ELF-1 (cell line): ENCODE measurements around the gene VPS9D1.
"Not testable (repeated sequence)": the region's sequence is repeated elsewhere in the genome, so short reads cannot be mapped to it uniquely, and the experiment has no call there.

Experiments used
- DNase-seq: peaks from one replicate; pipeline ENCODE4 v3.0.0-alpha.2; 2016; ENCODE audit warnings: low read depth, low spot score

Gene VPS9D1

GRCh38 chr16:89709716-89710432 is 10.8 kb downstream of the VPS9D1 start:
- DNase-seq = no peak

GRCh38 chr16:89709166-89709565 is 11.5 kb downstream of the VPS9D1 start:
- peak; percentile 61 for DNase-seq

DNA sequence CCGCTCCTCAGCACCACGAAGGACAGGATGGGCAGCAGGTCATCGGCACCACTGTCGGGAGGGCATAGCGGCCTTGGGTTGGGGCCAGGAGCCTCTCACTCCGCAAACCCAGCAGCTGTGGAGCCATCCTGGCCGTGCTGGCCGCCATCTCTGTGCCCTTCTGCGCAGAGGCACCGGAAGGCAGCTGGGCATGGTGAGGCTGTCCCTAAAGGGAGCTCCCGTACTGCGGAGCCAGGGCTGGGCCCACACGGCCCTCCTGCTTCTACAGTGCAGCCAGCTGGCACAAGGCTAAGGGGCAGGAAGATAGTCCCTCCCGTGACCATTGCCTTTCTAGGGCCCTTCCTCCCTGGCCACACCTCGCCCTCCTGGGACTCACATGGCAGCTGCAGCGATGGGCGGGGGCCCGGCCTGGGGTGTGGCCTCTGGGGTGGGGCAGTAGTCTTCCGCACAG is 12.2 kb downstream of the VPS9D1 start:
- no peak for DNase-seq

GRCh38 chr16:89707695-89708094 is 13.0 kb downstream of the VPS9D1 start:
- DNase-seq = no peak

DNA sequence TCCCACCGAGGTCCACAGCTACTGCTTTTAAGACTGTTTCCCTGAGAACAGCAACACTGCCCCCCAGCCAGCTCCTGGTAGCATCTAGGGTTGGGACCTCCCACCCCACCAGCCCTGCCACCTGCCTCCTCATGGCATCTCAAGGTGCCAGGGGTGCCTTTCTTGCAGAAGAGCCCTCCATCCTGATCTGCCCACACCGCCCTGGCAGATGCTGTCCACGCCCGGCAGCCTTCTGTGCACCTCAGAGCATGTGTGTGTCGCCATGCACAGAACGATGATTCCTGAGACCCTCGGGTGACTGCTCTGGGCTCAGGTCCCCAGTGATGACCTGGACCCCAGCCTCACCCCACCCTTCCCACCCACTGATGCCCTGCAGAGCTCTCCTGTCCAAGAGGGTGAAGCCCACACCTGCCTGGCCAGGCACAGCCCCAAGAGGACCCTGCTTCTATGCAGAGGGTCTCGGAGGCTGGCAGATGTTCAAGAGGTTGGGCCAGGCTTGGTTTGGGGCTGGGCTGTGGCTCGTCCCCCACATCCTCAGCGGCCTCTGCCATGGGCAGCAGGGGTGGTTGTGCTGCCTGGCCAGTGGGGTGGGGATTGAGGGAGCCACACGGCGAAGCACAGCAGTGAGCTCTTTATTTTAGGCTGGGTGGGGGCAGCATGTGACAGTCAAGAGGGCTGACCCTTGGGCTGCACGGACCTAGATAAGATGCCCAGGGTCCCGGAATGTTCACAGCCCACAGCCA is 14.0 kb downstream of the VPS9D1 start:
- no peak for DNase-seq

DNA sequence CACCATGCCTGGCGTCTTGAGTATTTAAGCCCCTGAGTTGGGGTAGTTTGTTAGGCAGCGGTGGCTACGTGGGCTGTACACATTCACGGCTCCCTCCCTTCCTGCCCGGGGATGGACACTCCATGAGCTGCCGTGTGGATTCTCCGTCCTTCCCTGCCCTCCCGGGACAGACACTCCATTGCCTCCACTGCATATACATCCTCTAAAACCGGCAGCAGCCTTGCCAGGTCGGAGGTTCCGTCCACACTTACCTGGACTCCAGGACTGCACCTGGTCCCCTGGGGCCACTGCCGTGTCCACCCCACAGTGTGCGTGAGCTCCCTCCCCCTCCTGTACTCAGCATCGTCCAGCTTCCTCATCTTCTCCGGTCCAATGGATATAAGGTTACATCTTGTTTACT is 15.7 kb downstream of the VPS9D1 start:
- no peak for DNase-seq

- DNase-seq = no peak
Observed at GRCh38 chr16:89704281-89704680, 16.4 kb downstream of the VPS9D1 start.

DNA sequence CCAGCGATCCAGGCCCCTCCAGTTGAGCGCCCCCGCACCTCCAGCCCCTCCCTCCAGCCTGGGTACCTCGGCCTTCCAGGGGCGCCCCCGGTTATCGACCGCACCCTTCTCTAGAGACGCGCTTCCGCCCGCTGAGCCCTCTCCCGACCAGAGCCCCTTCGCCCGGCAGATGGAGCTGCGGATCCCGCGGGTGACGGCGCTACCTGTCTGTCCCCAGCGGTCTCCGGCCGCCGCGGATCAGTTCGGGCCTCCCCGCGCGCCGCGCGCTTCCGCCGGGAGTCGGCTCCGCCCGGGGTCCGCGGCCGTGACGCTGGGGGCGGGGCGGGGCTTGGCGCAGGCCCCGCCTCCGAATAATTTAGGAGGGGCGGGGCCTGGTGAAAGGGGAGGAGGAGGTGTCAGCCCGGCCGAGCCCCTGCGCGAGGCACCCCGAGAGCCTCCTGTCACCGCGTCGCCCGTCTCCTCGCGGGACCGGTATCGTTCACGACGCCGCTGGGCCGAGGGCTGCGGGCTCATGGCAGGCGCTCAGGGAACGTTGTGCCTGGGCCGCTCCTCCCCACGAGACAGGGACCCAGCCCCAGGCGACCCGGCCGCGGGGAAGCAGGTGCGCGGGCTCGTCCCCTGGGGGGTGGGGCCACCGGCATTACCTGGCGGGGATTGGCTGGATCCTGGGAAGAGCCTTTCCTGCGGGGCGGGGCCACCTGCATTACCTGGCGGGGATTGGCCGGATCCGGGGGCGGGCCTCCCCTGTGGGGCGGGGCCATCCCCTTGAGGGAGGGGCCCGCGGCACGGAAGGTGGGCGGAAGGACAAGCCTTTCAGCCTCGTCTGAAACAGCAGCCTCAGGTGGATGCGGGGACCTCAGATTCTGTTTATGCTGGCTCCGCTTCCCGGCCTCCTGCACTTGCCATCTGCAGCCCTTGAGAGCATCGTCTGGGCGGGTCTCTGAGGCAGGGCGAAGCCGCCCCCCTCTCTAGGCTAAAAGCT is 19.0 kb downstream of the VPS9D1 start, which contains the start of gene SPATA2L:
SPATA2L (minus strand) TSS at position 281 of the 982 bp plus-strand sequence. CDS start 473 bp downstream, outside the sequence.
- DNase-seq = peak; percentile 96

- DNase-seq = peak; percentile 71
Observed at GRCh38 chr16:89700649-89701424, 19.9 kb downstream of the VPS9D1 start.

DNA sequence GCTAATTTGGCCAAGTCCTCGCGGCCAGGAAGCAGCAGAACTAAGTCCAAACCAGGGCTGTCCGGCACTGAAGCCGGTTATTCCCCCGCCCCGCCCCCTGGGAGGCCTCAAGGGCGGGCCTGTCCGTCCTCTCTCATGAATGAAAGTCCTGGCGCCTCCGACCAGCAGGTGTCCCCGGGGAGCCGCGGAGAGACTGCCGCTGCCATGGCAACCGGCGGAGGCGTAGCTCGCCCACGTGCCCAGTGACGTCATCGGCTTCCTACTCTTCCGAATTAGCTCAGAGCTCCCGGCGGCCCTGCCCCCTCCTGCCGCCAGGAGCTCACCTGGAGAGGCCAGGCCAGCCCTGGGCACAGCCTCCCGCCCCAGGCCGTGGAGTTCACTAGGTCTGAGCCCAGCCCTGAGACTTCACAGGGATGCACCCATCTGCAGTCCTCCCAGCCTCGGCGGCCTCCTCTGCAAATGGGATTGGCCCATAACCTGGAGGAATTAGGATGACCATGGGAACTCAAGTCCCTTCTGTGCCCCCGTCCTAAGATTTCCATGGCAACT is 20.5 kb downstream of the VPS9D1 start:
- peak; percentile 100 for DNase-seq

- DNase-seq = not testable (repeated sequence)
Observed at GRCh38 chr16:89699629-89700099, 21.0 kb downstream of the VPS9D1 start.

DNA sequence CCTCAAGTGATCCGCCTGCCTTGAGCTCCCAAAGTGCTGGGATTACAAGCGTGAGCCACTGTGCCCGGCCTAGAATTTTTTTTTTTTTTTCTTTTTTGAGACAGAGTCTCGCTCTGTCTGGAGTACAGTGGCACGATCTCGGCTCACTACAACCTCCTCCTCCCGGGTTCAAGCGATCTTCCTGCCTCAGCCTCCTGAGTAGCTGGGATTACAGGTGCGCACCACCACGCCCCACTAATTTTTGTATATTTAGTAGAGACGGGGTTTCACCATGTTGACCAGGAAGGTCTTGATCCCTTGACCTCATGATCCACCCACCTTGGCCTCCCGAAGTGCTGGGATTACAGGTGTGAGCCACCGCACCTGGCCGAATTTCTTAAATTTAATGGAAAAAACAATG is 22.0 kb downstream of the VPS9D1 start:
- not testable (repeated sequence) for DNase-seq

DNA sequence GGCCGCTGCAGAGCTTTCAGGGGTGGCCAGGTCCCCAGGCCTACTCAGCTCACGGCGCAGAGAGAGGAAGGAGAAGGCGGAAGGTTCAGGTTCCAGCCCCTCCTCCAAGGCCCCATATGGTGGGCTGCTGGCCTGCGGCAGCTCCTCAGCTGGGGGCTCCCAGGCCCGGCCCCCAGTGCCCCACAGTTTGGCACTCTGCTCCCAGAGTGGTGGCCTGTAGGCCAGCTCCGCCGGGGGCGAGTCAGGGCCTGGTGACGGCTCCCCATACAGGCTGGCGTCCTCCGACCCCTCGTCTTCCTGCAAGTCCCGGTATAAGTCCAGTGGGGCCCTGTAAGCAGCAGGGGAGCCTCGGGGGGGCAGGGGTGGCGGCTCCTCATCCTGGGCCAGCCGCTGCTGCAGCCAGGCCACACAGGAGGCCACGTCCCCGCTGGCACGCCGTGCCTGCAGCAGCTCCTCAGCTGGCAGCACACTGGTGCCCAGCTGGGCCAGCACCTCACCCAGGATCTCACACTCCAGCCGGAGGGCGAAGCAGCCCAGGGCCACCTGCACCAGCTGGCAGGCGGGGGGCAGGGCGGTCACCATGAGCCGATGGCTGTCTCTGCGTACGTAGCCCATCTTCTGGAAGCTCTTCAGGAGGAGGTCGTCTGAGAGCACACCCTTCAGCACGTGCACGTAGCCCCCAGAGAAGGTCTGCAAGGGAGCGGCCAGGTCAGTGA is 22.9 kb downstream of the VPS9D1 start:
- no peak for DNase-seq

GRCh38 chr16:89697161-89697615 is 23.5 kb downstream of the VPS9D1 start:
- no peak for DNase-seq

DNA sequence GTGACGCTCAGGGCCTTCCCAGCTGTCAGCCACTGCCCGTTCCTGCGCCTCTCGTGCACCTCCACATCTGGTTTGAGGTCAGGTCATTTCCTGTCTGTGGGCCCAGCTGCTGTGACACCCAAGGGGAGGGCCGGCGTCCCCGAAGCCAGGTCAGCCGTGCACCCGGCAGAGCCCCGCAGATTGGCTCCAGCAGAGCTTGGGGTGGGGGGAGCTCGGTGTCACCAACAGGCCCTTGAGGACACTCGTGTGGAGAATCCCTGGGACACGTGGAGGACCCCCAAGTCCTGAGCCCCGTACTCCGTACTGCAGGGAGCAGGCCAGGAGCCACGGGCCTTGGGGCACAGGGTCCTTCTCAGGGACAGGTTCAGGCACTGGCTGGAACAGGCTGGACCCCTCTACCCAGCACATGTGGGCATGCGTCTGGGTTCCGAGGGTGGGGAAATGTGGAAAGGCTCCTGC is 24.0 kb downstream of the VPS9D1 start:
- no peak for DNase-seq

DNA sequence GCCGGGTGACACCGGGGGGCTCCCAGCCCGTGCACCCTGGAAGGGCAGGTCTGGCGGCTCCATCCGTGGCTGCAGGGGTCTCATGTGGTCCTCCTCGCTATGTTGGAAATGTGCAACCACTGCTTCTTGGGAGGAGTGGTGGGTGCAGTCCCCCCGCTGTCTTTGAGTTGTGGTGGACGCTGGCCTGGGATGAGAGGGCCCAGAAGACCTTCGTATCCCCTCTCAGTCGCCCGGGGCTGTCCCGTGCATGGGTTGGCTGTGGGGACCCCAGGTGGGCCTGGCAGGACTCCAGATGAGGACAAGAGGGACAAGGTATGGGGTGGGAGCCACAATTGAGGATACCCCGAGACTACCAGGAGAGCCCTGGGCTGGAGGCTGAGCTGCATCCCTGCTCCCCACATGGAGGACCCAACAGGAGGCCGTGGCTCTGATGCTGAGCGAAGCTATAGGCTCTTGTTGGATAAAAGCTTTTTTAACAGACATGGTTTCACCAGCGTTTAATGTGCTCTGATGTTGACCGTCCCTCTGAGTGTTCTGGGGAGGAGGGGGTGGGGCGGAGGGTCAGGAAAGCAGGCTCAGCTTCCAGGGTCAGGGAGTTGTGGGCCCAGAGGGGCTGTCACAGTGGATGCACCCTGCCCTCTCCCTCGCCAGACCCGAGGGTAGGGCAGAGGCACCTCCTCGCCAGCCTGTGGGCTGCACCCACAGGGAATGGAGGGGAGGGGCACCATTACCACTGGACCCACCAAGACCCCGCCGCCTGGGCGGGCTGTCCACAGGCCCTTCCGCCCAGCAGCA is 24.6 kb downstream of the VPS9D1 start:
- no peak for DNase-seq

DNA sequence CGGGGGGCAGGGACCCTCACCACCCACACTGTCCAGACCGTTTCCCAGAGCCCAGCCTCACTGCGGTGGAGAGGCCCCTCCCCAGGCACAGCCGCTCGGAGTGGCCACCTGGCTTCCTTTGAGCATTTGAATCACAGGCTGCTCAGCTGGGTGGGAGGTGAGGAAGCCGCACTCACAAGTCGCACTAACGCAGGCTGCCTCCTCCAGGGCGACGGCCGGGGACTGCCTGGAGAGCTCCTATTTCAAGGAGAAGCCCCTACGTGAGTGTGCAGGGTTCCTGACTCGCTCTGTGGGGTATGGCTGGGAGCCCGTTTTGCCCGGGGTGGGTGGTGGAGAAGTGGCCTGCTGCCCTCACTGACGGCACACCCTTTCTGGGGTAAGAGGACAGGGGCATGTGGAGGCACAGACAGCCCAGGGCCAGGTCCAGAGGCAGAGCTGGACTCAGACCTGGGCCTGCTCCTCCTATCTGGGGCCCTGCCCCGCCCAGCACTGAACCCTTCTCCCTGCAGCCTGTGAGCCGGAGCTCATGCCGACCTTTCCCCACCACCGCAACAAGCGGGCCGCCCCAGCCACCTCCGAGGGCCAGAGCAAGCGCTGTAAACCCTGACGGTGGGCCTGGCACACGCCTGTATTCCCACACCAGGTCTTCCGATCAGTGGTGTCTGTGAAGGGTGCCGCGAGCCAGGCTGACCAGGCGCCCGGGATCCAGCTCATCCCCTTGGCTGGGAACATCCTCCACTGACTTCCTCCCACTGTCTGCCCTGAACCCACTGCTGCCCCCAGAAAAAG is 25.4 kb downstream of the VPS9D1 start:
- DNase-seq = no peak

GRCh38 chr16:89694784-89695085 is 26.0 kb downstream of the VPS9D1 start:
- DNase-seq = not testable (repeated sequence)
